Heart right ventricle (tissue), 16 donors: ENCODE data around the gene OSBPL7. TPM values are rescaled to one million over a fixed set of nuclear protein-coding genes. Genes with fewer than 3 reads are reported as not detected.

Experiments used
- ATAC-seq, 8 donors: fragments of 200-7000 bp; cut with Tn5 transposase; one replicate each; pipeline ENCODE4 v1.9.1; 2020; ENCODE audit warnings: mild to moderate bottlenecking in 8 of 8, moderate library complexity in 8 of 8, moderate number of reproducible peaks in 1 of 8
- DNase-seq, 2 donors: peaks; one replicate each; pipeline ENCODE4 v3.0.0-alpha.2; 2020
- H3K27ac ChIP-seq, 10 donors: fragments of 200-600 bp; sonication (generic) in 2 of 10; one replicate each; pipeline versions ENCODE4 v1.5.0 to v1.8.0; 2020 to 2022; ENCODE audit warnings: mild to moderate bottlenecking in 3 of 10
- H3K27me3 ChIP-seq, 7 donors: fragments of 200-600 bp; one replicate each; pipeline ENCODE4 v1.8.0; 2021 to 2022; ENCODE audit warnings: mild to moderate bottlenecking in 2 of 7
- H3K36me3 ChIP-seq, 9 donors: fragments of 200-600 bp; sonication (generic) in 1 of 9; one replicate each; pipeline versions ENCODE4 v1.5.0 to v1.8.0; 2020 to 2022; ENCODE audit warnings: mild to moderate bottlenecking in 2 of 9
- H3K4me1 ChIP-seq, 9 donors: fragments of 200-600 bp; sonication (generic) in 1 of 9; one replicate each; pipeline versions ENCODE4 v1.5.0 to v1.8.0; 2020 to 2022; ENCODE audit warnings: mild to moderate bottlenecking in 4 of 9
- H3K4me3 ChIP-seq, 10 donors: fragments of 200-600 bp; sonication (generic) in 2 of 10; one replicate each; pipeline versions ENCODE4 v1.5.0 to v1.8.0; 2020 to 2022; ENCODE audit warnings: mild to moderate bottlenecking in 7 of 10, moderate library complexity in 2 of 10
- H3K9me3 ChIP-seq, 11 donors: fragments of 200-600 bp in 10 of 11; sonication (generic) in 2 of 11; one replicate each; pipeline versions ENCODE4 v1.5.0 to v1.8.0; 2013 to 2022; ENCODE audit warnings: mild to moderate bottlenecking in 2 of 11, control low read depth in 1 of 11, moderate library complexity in 1 of 11
- WGBS, 2 donors: extraction: QIAGEN DNeasy Blood & Tissue Kit; methylation state at CpG; one replicate each; pipeline ENCODE4 v1.1.7; 2013; ENCODE audit warnings: inconsistent platforms in 1 of 2; 5-methylcytosine and 5-hydroxymethylcytosine counted together
- intact Hi-C, 10 donors: fragments of 100-400 bp; cut with DNase I; formaldehyde crosslinking; loops; one replicate each; pipeline versions ENCODE4 v1.11.1 to v1.14.2; 2022
- polyA plus RNA-seq, 2 donors: library from polyadenylated mRNA; stranded (reverse); fragments of 200-250 nt; gene quantifications; one replicate each; pipeline ENCODE4 v1.2.3, GENCODE V29; 2013
- total RNA-seq, 10 donors: library from RNA; stranded (reverse); fragmentation: NEBNext Ultra II Directional in 3 of 10; extraction: Animal tissue kit (Norgen Biotek cat#: 25700) in 3 of 10; gene quantifications; one replicate each; pipeline versions ENCODE4 v1.2.1 to v1.2.4, GENCODE V29; 2021 to 2023
- TF ChIP-seq, protein P1 (sequence below), 9 donors: fragments of 200-600 bp; sonication (generic) in 2 of 9; IDR thresholded peaks; one replicate each; pipeline versions ENCODE4 v1.5.0 to v1.8.0; 2021 to 2022; ENCODE audit warnings: antibody characterized with exemption in 9 of 9, mild to moderate bottlenecking in 5 of 9, moderate library complexity in 1 of 9
- donor health status: Arrhythmogenic right ventricular cardiomyopathy.
- donor health status: ischemic (EF 13 %, LVEDD 7.1; RV severe dilation, severe dysfunction).
- donor health status: healthy with polysubstance abuse.
- donor health status: DM: no; HTN: yes; CAD: no.
- donor health status: DM: no; HTN: no; CAD: no.
- donor health status: ischemic (EF 25% LVEDD 6.9; RV normal size, moderate dysfunction).
- donor health status: ischemic (EF 25% LVEDD 5.7; RV mildly dilated, moderate dysfunction).
- donor health status: healthy.
- donor health status: DM: yes; HTN: yes; CAD: no.
- donor health status: Ischemic cardiomyopathy.
- donor health status: ischemic (EF 35%, LVEDD 5.7; RV mildly dilated, moderate dysfunction).
- donor health status: nonischemic (EF 11% LVEDD 7.7; RV severe dilation, severe dysfunction).
- donor health status: DM: yes; HTN: yes; CAD: no.
- donor health status: PGD.
- donor health status: ischemic (EF 29% LVEDD 5.4; RV normal size, mild dysfunction).
- donor health status: nonischemic (EF 23%, LVEDD 6.1; RV moderate dilation, normal function).

Gene OSBPL7
- total and polyA plus RNA-seq, 12 donors, result 2.8 to 9.6 (median 5.1) TPM

DNA sequence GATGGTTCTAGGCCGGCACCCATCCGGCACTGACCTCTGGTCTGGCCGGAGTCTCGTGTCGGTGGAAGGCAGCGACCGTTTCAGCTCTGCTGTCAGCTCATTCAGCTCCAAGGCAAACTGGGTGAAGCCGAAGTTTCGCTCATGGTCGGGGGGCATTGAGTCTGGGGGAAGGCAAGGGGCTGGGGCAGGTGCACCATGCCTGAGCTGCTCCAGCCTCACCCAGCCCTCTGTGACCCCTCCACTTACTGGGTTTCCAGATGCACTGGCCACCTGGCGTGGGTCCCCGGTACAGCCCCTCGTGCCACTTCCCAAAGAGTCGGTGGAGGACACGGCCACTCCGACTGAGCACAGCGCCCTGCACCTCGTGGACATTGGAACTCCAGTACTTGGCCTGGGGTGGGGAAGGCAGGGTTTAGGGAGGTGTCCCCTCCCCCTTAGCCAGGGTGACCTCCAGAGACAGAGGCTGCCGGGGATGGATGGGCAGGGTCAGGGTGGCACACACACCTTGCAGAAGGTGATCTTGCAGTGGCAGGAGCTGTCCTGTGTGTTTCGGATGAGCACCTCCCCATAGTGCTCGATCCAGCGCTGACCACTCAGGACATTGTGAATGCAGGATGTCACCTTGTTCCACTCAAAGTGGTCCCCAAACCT lies 12.6 kb downstream of the OSBPL7 start:
- DNase-seq (no peak), ATAC-seq (no peak)
- Histone ChIP-seq H3K36me3 (peaks cover 0 to 74% (median 17%) of the 10 kb centered on the region in 9 donors), H3K4me3 (no peak overlapping the region), H3K27ac (no peak overlapping the region), H3K9me3 (no peaks in the 10 kb centered on the region), H3K4me1 (peaks cover 0 to 14% (median 0%) of the 10 kb centered on the region in 9 donors), H3K27me3 (no peaks in the 10 kb centered on the region)
- TF ChIP-seq, protein P1, sequence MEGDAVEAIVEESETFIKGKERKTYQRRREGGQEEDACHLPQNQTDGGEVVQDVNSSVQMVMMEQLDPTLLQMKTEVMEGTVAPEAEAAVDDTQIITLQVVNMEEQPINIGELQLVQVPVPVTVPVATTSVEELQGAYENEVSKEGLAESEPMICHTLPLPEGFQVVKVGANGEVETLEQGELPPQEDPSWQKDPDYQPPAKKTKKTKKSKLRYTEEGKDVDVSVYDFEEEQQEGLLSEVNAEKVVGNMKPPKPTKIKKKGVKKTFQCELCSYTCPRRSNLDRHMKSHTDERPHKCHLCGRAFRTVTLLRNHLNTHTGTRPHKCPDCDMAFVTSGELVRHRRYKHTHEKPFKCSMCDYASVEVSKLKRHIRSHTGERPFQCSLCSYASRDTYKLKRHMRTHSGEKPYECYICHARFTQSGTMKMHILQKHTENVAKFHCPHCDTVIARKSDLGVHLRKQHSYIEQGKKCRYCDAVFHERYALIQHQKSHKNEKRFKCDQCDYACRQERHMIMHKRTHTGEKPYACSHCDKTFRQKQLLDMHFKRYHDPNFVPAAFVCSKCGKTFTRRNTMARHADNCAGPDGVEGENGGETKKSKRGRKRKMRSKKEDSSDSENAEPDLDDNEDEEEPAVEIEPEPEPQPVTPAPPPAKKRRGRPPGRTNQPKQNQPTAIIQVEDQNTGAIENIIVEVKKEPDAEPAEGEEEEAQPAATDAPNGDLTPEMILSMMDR (IDR thresholded peaks at IDR 0.05), result no peak
- intact Hi-C loops, result loop anchor here in 3 of 10 donors (10.0 kb wide), 2 partner anchors 114 to 144 kb away; partner anchors contain the start of gene TBKBP1 (in 1 of the 3)
- 95 to 96% methylated on average over 22 of the region's 22 CpGs for WGBS, 2 donors

DNA sequence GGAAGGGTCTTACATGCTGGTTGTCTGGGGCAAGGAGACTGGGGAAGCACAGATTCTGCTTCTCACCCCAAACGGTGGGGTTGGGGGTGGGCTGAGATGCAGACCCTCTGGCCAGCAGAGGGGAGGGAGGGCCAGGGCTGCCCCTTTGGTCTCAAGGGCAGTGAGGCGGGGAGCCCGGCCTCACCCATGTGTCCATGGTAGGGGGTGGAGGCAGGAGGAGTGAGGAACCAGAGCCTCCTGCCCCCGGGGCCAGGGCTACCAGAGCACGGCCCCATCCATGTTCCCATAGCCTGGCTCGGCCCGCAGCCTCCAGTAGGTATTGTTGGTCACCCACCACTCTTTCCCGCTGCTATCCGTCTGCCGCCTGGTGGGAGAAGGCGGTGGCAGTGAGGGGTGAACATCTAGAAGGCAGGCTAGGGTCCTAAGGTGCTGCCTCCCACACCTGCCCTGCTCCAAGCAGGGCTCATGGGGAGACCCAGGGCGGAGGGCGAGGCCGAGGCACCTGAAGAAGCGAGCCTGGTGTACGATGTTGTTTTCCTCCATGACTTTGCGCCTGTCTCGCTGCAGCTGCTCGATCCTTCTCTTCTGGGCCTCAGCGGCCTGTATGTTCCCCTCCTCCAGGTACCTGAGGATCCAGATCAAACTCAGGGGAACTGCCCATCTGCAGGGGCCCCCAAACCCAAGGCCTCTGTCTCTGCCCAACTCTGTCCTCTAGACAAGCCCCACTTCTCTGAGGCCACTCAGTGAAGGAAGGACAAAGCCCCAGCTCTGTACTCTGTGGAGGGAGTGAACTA lies 13.4 kb downstream of the OSBPL7 start:
- peaks cover 0 to 14% (median 0%) of the 10 kb centered on the region in 9 donors for H3K4me1 ChIP-seq
- intact Hi-C loops, result loop anchor here in 3 of 10 donors (10.0 kb wide), 2 partner anchors 113 to 143 kb away; partner anchors contain the start of gene TBKBP1 (in 1 of the 3)
- ATAC-seq, result no peak
- no peak overlapping the region for H3K4me3 ChIP-seq
- H3K27me3 ChIP-seq, result no peaks in the 10 kb centered on the region
- DNase-seq, result no peak
- H3K9me3 ChIP-seq, result no peaks in the 10 kb centered on the region
- H3K27ac ChIP-seq, result no peak overlapping the region
- peaks cover 0 to 67% (median 13%) of the 10 kb centered on the region in 9 donors for H3K36me3 ChIP-seq
- TF ChIP-seq, protein P1 (IDR thresholded peaks at IDR 0.05), result no peak
- 89 to 94% methylated on average over 20 of the region's 20 CpGs for WGBS, 2 donors

GRCh38 chr17:47807421-47807820 lies 14.2 kb downstream of the OSBPL7 start:
- Histone ChIP-seq H3K4me3 (no peak overlapping the region), H3K9me3 (no peaks in the 10 kb centered on the region), H3K36me3 (peaks cover 0 to 59% (median 10%) of the 10 kb centered on the region in 9 donors), H3K27ac (no peak overlapping the region), H3K27me3 (no peaks in the 10 kb centered on the region), H3K4me1 (peaks cover 0 to 14% (median 0%) of the 10 kb centered on the region in 9 donors)
- no peak for ATAC-seq
- no peak for DNase-seq
- WGBS, 2 donors, result 88 to 92% methylated on average over 10 to 11 of the region's 11 CpGs
- intact Hi-C loops, result loop anchor here in 3 of 10 donors (10.0 kb wide), 2 partner anchors 113 to 143 kb away; partner anchors contain the start of gene TBKBP1 (in 1 of the 3)
- TF ChIP-seq, protein P1 (IDR thresholded peaks at IDR 0.05), result no peak

DNA sequence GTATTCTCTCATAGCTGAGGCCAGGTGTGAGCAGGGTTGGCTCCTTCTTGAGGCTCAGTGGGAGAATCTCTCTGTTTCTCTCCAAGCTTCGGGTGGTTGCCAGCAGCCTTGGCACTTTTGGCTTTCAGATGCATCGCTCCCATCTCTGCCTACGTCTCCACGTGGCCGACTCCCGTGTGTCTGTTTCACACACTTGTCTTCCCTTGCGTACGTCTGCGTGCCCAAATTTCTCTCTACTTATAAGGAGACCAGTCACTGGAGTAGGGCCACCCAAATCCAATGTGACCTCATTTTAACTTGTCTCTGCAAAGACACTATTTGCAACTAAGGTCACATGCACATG lies 14.7 kb downstream of the OSBPL7 start:
- intact Hi-C loops, result loop anchor here in 3 of 10 donors (10.0 kb wide), 2 partner anchors 112 to 142 kb away; partner anchors contain the start of gene TBKBP1 (in 1 of the 3)
- no peak for ATAC-seq

More for the DNA sequence above, 14.7 kb downstream of the OSBPL7 start:
- WGBS, 2 donors, result 90 to 91% methylated on average over 9 of the region's 9 CpGs
- peaks cover 0 to 14% (median 0%) of the 10 kb centered on the region in 9 donors for H3K4me1 ChIP-seq
- no peaks in the 10 kb centered on the region for H3K9me3 ChIP-seq
- peaks cover 0 to 53% (median 10%) of the 10 kb centered on the region in 9 donors for H3K36me3 ChIP-seq
- H3K27me3 ChIP-seq, result no peaks in the 10 kb centered on the region
- TF ChIP-seq, protein P1 (IDR thresholded peaks at IDR 0.05), result no peak
- DNase-seq, result no peak
- H3K4me3 ChIP-seq, result no peak overlapping the region
- no peak overlapping the region for H3K27ac ChIP-seq
